KOPT-K1 (cell line): ENCODE results near the gene MST1.

Experiments used
- H3K27ac ChIP-seq: fragments of 200-600 bp; sonication (generic); 2 replicates; pipeline ENCODE4 v1.5.1; 2016; ENCODE audit warnings: antibody characterized with exemption, mild to moderate bottlenecking, low read depth, low read length; ENCODE audit not compliant: poor library complexity, severe bottlenecking
- H3K36me3 ChIP-seq: fragments of 200-600 bp; sonication (generic); 2 replicates; pipeline ENCODE4 v1.5.1; 2017; ENCODE audit warnings: antibody characterized with exemption, mild to moderate bottlenecking, low read length, moderate library complexity; ENCODE audit not compliant: insufficient read depth
- H3K9me3 ChIP-seq: fragments of 200-600 bp; sonication (generic); 2 replicates; pipeline ENCODE4 v1.5.1; 2017; ENCODE audit warnings: antibody characterized with exemption, low read length, mild to moderate bottlenecking; ENCODE audit not compliant: insufficient read depth, poor library complexity, severe bottlenecking

Gene MST1

DNA sequence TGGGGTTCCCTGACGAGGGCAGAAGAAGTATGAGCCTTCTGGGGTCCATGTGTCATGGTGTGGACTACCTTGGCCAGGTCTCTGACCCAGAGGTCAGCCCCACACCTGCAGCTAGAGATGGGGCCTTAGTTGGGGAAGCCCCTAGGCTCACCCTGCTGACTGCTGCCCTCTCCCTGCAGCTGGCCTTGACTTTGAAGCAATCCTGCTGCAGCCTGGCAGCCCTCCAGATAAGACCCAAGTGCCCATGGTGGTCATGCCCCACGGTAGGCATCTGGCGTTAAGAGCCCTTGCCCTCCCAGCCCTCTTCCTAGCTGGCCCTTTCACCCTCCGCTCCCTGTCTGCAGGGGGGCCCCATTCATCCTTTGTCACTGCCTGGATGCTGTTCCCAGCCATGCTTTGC is 7.7 kb downstream of the MST1 start:
- H3K27ac ChIP-seq, result no peak overlapping the region
- peaks cover 80% of the 10 kb centered on the region for H3K36me3 ChIP-seq
- no peaks in the 10 kb centered on the region for H3K9me3 ChIP-seq

DNA sequence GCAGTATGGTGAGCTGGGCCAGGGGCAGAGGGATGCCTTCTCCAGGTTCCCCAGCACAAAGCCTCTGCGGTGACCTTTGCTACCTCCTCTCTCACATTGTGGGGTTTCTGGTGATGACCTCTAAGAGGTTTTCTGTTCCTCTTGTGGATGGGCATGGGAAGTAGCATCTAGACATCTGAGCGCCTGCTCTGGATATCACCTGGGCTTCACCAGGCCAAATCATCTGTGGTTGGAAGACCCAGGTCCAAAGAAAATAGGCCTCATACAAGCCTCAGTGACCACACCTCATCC is 8.1 kb downstream of the MST1 start:
- H3K27ac ChIP-seq, result no peak overlapping the region
- peaks cover 84% of the 10 kb centered on the region for H3K36me3 ChIP-seq
- H3K9me3 ChIP-seq, result no peaks in the 10 kb centered on the region

DNA sequence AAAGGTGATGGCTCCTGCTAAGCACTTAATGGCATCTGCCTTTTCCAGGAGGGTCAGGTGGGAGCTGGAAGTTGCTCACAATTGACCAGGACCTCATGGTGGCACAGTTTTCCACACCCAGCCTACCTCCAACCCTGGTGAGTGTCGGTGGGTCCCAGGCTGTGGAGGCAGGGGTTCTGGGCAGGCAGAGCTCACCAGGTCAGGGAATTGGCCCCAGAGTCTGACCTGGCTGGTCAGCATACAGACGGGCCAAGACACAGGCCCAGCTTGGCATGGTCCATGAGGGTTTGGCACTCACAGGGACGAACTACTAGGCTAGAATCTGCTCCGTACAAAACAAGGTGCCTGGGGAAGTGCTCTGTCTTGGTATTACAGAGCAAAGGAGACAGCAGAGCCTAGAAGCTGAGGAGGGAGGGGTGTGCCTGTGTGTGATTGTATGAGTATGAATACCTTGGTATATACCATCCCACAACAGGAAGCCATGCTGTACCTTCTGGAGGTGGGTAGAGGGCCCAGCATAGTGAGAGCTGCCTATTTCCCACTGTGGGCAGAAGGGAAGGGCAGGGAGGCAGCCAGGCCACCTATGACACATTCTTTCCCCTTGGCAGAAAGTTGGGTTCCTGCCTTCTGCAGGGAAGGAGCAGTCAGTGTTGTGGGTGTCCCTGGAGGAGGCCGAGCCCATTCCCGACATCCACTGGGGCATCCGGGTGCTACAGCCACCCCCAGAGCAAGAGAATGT is 8.6 kb downstream of the MST1 start:
- Histone ChIP-seq H3K36me3 (peaks cover 89% of the 10 kb centered on the region), H3K27ac (no peak overlapping the region), H3K9me3 (no peaks in the 10 kb centered on the region)

DNA sequence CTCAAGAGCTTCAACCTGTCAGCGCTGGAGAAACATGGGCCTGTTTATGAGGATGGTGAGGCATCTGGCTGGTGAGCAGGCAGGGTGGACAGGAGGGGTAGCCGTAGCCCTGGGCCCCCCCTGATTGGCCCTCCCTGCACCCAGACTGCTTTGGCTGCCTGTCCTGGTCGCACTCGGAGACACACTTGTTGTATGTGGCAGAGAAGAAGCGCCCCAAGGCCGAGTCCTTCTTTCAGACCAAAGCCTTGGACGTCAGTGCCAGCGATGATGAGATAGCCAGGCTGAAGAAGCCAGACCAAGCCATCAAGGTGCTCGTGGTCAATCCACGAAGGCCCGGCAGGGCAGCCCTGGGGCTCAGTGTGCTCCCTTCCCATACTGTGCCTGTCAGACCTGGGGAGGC is 13.4 kb downstream of the MST1 start:
- Histone ChIP-seq H3K9me3 (no peaks in the 10 kb centered on the region), H3K36me3 (peaks cover 55% of the 10 kb centered on the region), H3K27ac (peak overlapping the region; percentile 2)

DNA sequence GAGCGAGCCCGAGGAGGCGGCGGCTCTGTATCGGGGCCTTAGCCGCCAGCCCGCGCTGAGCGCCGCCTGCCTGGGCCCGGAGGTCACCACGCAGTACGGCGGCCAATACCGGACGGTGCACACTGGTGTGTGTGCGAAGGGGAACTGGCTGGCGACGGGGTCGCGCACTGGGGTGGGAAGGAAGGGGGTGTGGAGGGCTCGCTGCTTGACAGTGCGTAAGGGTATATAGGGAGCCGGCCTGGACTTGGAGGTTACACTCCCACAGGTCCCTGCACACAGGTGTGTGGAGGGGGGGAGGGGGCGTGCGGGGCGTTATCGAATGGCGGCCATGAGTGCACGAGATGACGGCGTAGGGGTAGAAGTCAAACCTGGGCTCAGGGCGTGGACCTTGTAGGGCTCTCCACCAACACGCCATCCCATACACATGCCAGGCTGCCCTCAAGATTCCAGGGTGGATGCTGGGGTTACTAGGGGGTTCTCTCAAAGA is 14.7 kb downstream of the MST1 start:
- Histone ChIP-seq H3K9me3 (no peaks in the 10 kb centered on the region), H3K27ac (peak overlapping the region; percentile 95), H3K36me3 (peaks cover 42% of the 10 kb centered on the region)

DNA sequence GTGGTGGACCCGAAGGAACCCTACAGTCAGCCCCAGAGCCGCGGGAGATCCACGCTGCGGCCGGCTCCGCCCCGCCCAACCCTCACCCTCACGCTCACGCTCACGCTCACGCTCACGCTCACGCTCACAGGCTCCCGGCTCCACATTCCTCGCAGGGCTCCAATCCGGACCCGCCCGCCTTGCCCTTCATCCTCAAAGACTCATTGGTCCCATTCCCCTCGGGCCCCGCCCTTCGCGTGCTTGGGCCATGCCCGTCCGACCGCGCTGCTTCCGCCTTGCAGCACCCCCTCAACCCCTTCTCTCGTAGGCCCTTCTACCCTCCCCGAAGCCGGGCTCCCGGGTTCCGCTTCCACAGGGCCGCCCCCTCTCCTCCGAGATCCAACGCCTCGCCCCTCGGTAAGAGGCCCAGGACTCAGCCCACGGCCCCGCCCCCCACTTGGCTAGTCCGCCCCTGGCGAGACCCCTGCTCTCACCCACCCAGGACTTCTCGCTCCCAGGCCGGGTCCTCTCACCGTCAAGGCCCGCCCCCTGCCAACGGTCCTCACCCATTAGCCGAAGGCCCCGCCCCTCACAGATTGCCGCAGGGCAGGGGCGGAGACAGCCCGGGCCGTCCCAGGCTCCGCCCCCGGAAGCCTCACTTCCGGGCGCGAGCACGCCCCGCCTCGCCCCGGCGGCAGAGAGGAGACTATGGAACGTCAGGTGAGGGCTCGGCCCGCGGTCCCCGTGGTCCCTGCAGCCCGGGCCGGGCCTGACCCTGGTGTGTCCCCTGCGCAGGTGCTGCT is 15.4 kb downstream of the MST1 start, which contains the start of gene APEH:
Gene APEH (plus strand): TSS at position 637 of the 782 bp plus-strand sequence. CDS start 51 bp downstream, at position 688.
- peak within 1 kb of the TSS; percentile 95 for H3K27ac ChIP-seq
- peaks cover 35% of the 10 kb centered on the region for H3K36me3 ChIP-seq
- no peaks in the 10 kb centered on the region for H3K9me3 ChIP-seq

DNA sequence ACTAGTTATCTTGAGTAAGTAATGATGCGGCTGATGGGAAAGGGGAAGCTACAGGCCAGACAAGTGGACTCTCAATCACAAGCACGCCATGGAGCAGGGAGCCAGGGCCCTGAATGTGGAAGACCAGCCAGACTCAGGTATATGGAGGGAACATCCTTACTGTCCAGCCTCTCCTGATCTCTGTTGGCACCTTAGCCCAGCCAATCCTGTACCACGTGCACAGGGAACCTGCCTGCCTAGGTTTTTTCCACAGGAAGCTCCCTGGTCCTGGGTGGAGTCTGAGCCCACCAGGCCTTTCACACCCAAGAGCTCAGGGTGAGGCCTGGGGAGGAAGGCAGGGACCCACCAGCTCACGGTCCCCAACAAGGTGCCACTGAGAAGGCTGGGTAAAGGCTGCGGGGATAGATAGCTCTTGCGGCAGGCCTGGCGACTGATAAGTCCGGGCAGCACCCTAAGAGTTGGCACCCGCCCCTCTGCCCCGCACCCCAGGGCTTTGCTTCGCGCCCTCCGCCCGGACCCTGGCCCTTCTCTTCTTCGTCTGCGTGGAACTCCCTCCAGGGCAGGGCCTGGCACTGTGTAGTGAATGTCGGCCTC is 16.1 kb downstream of the MST1 start:
- H3K9me3 ChIP-seq, result no peaks in the 10 kb centered on the region
- peak overlapping the region; percentile 95 for H3K27ac ChIP-seq
- peaks cover 29% of the 10 kb centered on the region for H3K36me3 ChIP-seq

DNA sequence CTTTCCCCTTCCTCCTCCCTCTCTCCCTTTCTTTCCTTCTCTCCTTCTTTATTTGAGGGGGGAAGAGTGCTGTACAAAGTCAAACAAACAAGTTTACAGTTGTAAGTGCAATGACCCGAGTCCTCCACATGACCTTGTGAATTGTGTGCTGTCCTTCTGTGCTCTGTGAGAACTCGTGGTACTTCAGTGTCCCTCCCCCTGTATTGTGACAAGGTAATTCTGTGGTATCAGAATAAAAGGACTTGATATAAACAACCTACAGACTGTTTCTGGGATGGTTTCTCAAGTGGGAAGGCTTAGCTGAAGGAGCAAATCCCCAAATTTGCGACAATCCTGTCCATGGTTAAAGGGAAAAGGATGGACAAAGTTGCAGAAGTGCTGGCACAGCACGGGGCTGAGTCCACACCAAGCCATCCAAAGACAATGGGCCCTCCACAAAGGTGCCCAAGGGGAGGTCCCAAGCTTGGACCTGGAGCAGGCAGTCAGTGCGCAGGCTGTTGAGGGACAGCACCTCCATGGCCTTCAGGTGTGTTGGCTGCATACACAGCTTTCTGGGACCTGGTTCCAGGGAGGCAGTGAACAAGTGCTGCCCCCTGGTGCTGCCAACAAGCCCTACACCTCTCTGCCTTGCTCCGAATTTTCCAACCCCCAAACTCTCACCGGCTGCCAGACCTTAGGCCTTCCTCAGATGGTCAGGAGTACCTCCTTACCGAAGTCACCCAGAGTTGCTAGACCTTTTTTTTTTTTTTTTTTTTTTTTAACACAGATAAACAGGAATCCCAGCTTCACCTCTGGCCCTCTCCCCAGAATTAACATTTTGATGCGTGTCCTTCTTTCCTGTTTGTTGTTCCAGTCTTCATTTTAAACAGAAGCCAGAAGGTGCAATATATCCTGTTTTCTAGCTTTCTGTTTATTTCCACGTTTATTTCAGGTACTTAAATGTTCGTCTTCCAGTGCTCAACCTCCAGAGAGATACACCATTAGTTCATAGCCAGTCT is 17.7 kb downstream of the MST1 start:
- H3K36me3 ChIP-seq, result peaks cover 12% of the 10 kb centered on the region
- no peaks in the 10 kb centered on the region for H3K9me3 ChIP-seq
- no peak overlapping the region for H3K27ac ChIP-seq

DNA sequence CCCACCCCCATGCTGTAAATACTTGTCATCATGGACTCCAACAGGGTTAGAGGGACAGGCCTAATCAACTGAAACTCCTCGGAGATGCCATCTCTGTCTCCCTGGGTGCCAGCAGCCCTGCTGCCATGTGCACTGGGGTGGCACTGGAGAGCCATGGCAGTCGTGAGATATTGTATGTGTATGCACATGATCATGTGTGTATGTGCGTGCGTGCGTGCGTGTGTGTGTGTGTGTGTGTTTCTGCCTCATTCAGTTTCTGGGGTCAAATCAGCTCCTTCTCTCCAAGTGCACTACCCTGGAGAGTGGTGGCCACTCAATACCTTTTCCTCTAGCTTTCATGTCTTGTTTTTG is 18.4 kb downstream of the MST1 start:
- H3K36me3 ChIP-seq, result peaks cover 5% of the 10 kb centered on the region
- no peaks in the 10 kb centered on the region for H3K9me3 ChIP-seq
- H3K27ac ChIP-seq, result no peak overlapping the region

DNA sequence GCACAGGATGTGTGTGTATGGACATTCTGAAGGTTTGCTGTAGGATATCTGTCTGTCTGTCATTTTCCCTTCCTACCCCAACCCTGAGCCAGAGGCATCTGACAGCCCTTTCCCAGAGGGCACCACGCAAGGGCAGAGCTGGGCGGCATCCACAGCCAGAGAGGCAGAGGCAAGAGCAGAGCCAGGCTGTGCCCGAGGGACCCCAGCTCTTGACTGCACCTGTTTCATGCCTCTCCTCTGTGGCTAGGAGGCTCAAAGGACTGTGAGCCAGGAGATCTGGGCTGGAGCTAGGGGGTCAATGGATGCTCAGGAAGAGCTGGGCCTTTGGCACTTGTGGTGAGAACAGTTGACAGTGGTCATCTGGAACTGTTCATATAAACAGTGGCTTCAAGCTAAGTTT is 19.9 kb downstream of the MST1 start:
- Histone ChIP-seq H3K36me3 (no peaks in the 10 kb centered on the region), H3K27ac (no peak overlapping the region)

DNA sequence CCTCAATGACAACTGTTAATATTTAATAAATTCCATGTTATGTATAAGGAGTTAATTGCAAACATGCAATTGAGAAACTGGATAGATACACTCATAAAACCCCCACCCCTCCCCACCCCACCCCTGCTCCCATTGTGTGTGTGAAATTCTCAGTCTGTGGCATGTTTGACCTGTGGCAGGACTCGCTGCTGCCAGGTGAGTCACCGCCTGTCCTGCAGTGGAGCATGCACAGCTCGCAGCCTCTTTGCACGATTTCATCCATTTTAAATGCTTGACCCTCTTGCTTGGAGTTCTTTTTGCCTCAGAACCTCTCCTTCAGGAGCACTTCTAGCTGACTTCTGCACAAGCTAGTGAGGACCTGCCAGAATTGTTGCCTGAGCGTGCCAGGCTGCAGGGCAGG is 20.4 kb downstream of the MST1 start:
- Histone ChIP-seq H3K27ac (no peak overlapping the region), H3K9me3 (no peaks in the 10 kb centered on the region), H3K36me3 (no peaks in the 10 kb centered on the region)

More for the DNA sequence above, 19.9 kb downstream of the MST1 start:
- no peaks in the 10 kb centered on the region for H3K9me3 ChIP-seq

DNA sequence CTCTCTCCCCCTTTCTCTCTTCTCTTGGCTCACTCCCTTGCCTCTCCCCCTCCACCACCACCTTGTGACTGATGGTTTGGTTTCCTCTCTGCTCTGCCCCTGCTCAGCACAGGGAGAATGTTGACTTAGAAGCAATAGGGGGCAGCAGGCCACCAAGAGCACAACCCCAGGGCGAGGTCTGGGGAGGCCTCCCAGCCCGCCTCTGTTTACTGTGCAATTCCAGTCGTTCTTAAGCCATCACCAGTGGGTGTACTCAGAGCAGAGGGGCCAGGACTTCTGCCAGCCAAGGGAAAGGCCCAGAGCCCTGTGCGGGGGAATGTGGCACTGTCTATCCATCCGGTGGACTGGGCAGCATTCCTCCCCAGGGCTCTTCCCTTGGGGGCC is 20.9 kb downstream of the MST1 start:
- Histone ChIP-seq H3K36me3 (no peaks in the 10 kb centered on the region), H3K9me3 (no peaks in the 10 kb centered on the region), H3K27ac (no peak overlapping the region)

DNA sequence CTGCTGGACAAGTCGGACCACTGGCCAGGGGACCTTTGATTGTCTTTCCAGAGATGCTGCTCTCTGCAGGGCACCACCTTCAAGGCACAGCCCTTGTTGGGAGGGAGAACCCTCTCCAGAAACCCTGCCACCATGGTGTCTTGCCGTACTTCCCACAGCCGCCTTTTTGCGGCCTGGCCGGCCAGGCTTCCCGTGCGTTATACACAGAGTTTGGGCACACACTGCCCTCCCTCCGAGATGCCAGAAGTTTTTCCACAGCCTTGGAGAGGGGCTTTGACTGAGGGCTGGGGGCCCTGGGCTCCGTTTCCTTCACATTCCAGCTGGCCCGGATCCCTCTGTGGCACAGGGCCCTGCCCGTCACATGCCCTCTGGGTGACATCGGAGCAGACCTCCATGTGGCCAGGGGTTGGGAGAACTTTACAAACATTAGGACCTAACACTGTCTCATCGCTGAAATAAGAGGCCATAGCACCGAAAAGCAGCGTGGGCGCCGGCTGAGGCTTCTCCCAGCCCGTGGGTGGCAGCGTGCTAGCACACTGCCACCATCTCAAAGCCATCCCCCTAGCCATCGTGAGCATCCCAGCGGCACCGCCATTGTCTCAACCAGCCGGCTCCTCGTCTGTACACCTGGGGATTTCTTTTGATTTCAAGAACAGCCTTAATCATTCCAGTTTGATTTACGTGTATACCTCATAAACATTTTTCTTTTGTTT is 21.4 kb downstream of the MST1 start:
- Histone ChIP-seq H3K9me3 (no peaks in the 10 kb centered on the region), H3K27ac (no peak overlapping the region), H3K36me3 (no peaks in the 10 kb centered on the region)

DNA sequence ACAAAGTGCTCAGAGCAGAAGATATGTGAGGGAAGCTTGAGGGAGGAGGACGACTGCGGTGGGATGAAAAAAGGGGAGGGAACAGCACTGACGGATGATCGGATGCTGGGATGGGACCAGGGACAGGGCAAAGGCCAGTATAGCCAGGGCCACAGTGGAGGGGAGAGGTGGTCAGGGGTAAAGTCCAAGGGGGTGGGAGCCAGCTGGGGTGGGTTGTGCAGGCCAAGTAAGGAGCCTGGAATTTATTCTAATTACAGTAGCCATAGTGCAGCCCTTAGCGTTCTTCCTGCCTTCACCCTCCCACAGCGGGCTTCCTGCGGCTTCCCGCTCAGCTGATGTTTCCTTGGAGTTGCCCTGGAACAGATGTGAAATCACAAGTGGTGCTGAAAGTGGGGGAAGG is 22.7 kb downstream of the MST1 start:
- no peak overlapping the region for H3K27ac ChIP-seq
- H3K36me3 ChIP-seq, result no peaks in the 10 kb centered on the region
- no peaks in the 10 kb centered on the region for H3K9me3 ChIP-seq
